Measurements from ENCODE around the gene LRMDA. TPM values are rescaled to one million over a fixed set of nuclear protein-coding genes. Genes with fewer than 3 reads are reported as not detected.
A peak's percentile ranks its signal among the peaks of the same experiment; 100 is the strongest.
"Not testable (repeated sequence)": the region's sequence is repeated elsewhere in the genome, so short reads cannot be mapped to it uniquely, and the experiment has no call there.

LRMDA gene
- total RNA-seq, 1 experiment from 2014 or later, result 20.3 TPM

- in situ Hi-C loops (cut with HindIII; ENCODE audit: low pct_unique_long_range_greater_than_20kb, low sequenced_read_pairs), result no loop called here
- no peak for DNase-seq (ENCODE audit: low read depth)
Observed at GRCh38 chr10:76492678-76493472, 1061.5 kb downstream of the LRMDA start.

DNA sequence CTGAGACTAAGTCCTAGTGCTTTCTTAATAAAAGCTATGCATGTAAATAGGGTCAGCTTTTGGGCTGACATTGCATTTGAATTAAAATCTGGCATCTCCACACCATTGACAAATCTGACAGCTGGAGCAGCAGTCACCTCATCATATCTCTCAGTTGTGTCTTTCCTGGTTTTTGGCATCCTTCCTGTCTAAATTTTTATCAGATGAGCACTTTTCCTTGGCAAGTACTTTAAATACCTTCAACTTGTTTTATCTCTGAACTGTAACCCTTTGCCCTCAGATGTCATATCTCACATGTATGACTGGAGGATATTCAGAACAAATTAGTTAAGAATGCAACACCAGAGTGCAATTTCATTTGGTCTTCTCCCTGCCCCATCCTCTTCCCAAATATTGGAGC, 1066.2 kb downstream of the LRMDA start:
- in situ Hi-C loops (cut with HindIII; ENCODE audit: low pct_unique_long_range_greater_than_20kb, low sequenced_read_pairs), result no loop called here
- no peak for DNase-seq (ENCODE audit: low read depth)

DNA sequence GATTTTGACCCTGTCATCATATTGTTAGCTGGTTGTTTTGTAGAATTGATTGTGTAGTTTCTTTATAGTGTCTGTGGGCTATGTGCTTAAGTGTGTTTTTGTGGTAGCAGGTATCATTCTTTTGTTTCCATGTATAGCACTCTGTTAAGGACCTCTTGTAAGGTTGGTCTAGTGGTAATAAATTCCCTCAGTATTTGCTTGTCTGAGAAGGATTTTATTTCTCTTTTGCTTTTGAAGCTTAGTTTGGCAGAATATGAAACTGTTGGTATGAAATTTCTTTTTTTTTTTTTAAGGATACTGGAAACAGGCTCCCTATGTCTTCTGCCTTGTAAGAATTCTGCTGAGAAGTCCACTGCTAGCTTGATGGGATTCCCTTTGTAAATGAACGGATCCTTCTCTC, 1073.4 kb downstream of the LRMDA start:
- in situ Hi-C loops (cut with HindIII; ENCODE audit: low pct_unique_long_range_greater_than_20kb, low sequenced_read_pairs), result no loop called here
- DNase-seq (ENCODE audit: low read depth), result no peak

DNA sequence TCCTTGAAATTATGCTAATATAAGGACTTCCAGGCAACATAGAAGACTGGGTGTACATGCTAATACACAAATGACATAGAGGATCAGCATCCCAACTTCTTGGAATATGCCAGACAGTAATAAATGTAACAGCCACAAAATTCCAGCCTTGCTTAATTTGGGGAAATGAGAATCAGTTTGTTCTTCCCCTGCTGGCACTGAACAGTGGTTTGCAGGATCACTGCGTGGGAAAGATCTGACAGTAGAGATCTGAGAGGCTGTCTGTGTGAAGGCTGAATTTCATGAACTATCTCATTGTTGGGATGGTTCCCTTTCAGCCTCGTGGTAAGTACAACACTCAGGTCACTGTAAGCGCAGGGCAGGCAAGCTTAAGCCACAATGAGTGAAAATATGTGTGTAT, 1078.0 kb downstream of the LRMDA start:
- DNase-seq (ENCODE audit: low read depth), result no peak
- in situ Hi-C loops (cut with HindIII; ENCODE audit: low pct_unique_long_range_greater_than_20kb, low sequenced_read_pairs), result no loop called here

- no peak for DNase-seq (ENCODE audit: low read depth)
- in situ Hi-C loops (cut with HindIII; ENCODE audit: low pct_unique_long_range_greater_than_20kb, low sequenced_read_pairs), result no loop called here
Observed at GRCh38 chr10:76514321-76514720, 1082.9 kb downstream of the LRMDA start.

DNA sequence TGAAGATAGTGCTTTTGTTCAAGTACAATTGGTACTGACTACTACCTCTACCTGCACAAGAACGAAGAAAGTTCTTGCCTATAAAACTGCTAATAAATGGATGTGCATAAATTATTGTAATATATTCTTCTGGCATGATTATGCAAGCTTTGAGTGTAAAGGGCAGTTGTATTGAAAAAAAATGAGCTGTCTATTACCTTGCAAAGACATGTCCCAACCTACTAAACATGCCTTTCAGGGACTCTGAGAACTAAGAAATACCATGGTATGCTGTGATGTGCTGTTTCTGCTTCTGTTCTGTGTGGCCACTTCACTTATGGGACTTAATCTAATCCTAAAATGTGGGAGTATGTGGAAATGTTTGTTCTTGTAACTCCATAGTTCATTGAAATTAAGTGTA, 1083.4 kb downstream of the LRMDA start:
- in situ Hi-C loops (cut with HindIII; ENCODE audit: low pct_unique_long_range_greater_than_20kb, low sequenced_read_pairs), result no loop called here
- DNase-seq (ENCODE audit: low read depth), result no peak

GRCh38 chr10:76522547-76522946, 1091.1 kb downstream of the LRMDA start:
- in situ Hi-C loops (cut with HindIII; ENCODE audit: low pct_unique_long_range_greater_than_20kb, low sequenced_read_pairs), result no loop called here

DNA sequence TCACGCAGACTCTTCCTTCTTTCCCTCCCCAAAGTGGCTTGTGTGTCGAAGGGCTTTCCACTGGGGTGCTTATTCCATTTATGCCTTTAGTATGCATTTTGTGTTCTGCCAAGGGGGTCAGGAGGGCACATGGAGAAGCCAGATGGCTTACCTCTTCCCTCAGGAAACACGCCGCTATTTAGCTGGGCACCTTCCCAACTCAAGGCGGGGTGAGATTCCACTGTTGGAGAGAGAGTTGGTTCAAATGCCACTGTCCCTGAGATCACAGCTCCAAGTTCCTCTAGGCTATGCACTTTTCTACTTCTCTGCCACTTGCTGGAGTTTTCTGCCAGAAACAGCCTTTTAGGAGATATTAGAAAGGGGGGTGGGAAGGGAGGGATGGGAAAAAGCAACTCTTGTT, 1091.8 kb downstream of the LRMDA start:
- in situ Hi-C loops (cut with HindIII; ENCODE audit: low pct_unique_long_range_greater_than_20kb, low sequenced_read_pairs), result no loop called here
- no peak for DNase-seq (ENCODE audit: low read depth)

More at GRCh38 chr10:76522547-76522946, 1091.1 kb downstream of the LRMDA start:
- no peak for DNase-seq (ENCODE audit: low read depth)

DNA sequence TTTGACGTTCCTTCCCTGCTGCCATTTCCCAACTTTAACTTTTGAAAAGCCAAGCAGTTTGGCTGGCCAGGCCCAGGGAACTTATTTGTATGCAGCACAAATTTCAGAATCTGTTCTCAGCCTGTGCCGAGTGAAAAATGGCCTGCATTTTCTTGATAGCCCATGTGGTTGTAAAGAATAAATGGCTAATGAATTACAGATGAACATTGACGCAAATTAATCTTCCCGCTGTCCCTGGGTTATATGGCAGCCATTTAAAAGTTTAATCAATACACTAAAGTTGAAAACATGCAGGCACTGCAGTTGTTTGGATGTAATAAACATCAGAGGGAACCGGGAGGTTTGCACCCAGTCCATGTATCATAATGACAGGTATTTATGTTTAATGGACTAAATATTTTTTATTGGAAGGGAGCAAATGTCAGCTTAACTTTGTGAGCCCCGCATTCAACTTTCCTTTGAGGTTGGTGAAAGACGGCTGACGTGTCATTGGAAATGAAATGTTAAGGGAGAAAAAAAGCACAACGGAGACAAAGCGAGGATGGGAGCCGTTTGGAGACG, 1092.4 kb downstream of the LRMDA start:
- in situ Hi-C loops (cut with HindIII; ENCODE audit: low pct_unique_long_range_greater_than_20kb, low sequenced_read_pairs), result no loop called here
- no peak for DNase-seq (ENCODE audit: low read depth)

- in situ Hi-C loops (cut with HindIII; ENCODE audit: low pct_unique_long_range_greater_than_20kb, low sequenced_read_pairs); DNase-seq (ENCODE audit: low read depth): not testable (repeated sequence)
Observed at GRCh38 chr10:76526833-76527232, 1095.4 kb downstream of the LRMDA start.

DNA sequence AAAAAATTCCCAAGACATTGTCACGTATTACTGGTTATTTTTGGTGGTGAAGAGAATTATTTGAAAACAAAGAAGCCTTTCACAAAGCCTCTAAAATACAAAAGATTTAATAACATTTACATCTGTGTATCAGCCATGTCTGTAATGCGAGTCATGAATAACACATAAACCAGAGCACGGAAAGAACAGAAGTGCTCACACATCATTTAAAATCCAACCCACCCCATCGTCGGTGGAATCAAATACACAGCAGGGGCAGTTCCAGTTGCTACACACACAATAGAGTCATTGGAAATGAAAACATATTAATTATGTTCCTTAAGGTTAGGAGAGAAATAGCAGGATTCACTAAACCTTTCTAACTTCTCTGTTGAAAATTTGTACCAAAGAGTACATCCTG, 1108.9 kb downstream of the LRMDA start:
- DNase-seq (ENCODE audit: low read depth), result no peak
- in situ Hi-C loops (cut with HindIII; ENCODE audit: low pct_unique_long_range_greater_than_20kb, low sequenced_read_pairs), result no loop called here

- in situ Hi-C loops (cut with HindIII; ENCODE audit: low pct_unique_long_range_greater_than_20kb, low sequenced_read_pairs), result no loop called here
- DNase-seq (ENCODE audit: low read depth), result no peak
Observed at GRCh38 chr10:76540786-76541185, 1109.4 kb downstream of the LRMDA start.

GRCh38 chr10:76541852-76542251, 1110.4 kb downstream of the LRMDA start:
- in situ Hi-C loops (cut with HindIII; ENCODE audit: low pct_unique_long_range_greater_than_20kb, low sequenced_read_pairs), result no loop called here
- no peak for DNase-seq (ENCODE audit: low read depth)

GRCh38 chr10:76542307-76542930, 1111.0 kb downstream of the LRMDA start:
- in situ Hi-C loops (cut with HindIII; ENCODE audit: low pct_unique_long_range_greater_than_20kb, low sequenced_read_pairs), result no loop called here
- no peak for DNase-seq (ENCODE audit: low read depth)

DNA sequence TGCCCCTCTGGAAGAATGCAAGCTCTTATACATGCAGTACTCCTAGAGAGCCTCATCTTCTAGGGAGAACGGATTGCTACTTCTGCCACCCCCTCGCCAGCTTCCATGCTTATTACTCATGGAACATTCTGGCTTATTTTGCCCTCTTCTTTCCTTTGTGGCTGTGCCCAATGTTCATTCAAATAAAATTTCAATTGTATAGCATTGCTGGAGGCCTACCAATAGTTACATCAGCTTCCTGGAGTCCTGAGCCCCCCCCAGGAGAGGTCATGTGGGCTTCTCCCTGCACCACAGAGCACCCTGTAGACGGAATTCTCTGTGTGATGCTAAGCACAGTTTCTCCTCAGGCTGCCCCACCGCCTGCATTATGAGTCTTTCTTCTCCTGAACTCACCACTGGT, 1112.2 kb downstream of the LRMDA start:
- in situ Hi-C loops (cut with HindIII; ENCODE audit: low pct_unique_long_range_greater_than_20kb, low sequenced_read_pairs), result no loop called here
- no peak for DNase-seq (ENCODE audit: low read depth)

GRCh38 chr10:76544789-76545188, 1113.4 kb downstream of the LRMDA start:
- in situ Hi-C loops (cut with HindIII; ENCODE audit: low pct_unique_long_range_greater_than_20kb, low sequenced_read_pairs), result no loop called here

GRCh38 chr10:76546411-76546810, 1115.0 kb downstream of the LRMDA start:
- DNase-seq (ENCODE audit: low read depth), result no peak
- in situ Hi-C loops (cut with HindIII; ENCODE audit: low pct_unique_long_range_greater_than_20kb, low sequenced_read_pairs), result no loop called here

More at GRCh38 chr10:76544789-76545188, 1113.4 kb downstream of the LRMDA start:
- no peak for DNase-seq (ENCODE audit: low read depth)

- peak; percentile 61 for DNase-seq (ENCODE audit: low read depth)
- in situ Hi-C loops (cut with HindIII; ENCODE audit: low pct_unique_long_range_greater_than_20kb, low sequenced_read_pairs), result no loop called here
Observed at GRCh38 chr10:76547352-76547972, 1116.0 kb downstream of the LRMDA start.

- in situ Hi-C loops (cut with HindIII; ENCODE audit: low pct_unique_long_range_greater_than_20kb, low sequenced_read_pairs), result no loop called here
- no peak for DNase-seq (ENCODE audit: low read depth)
Observed at GRCh38 chr10:76548716-76549115, 1117.3 kb downstream of the LRMDA start.
